Colonic mucosa (tissue), 4 donors: ENCODE measurements around the gene SLC7A1. TPM values are rescaled to one million over a fixed set of nuclear protein-coding genes. Genes with fewer than 3 reads are reported as not detected.

Source experiments
- DNase-seq: peaks from one replicate; pipeline ENCODE4 v3.0.0-alpha.2; 2020
- H3K27ac ChIP-seq: fragments of 200-600 bp; one replicate; pipeline ENCODE4 v1.8.0; 2021
- H3K27me3 ChIP-seq: fragments of 200-600 bp; one replicate; pipeline ENCODE4 v1.8.0; 2021
- H3K36me3 ChIP-seq: fragments of 200-600 bp; one replicate; pipeline ENCODE4 v1.8.0; 2021
- H3K4me1 ChIP-seq: fragments of 200-600 bp; one replicate; pipeline ENCODE4 v1.8.0; 2021; ENCODE audit warnings: mild to moderate bottlenecking
- H3K4me3 ChIP-seq: fragments of 200-600 bp; one replicate; pipeline ENCODE4 v1.8.0; 2021
- H3K9ac ChIP-seq, 2 donors: one replicate each; pipeline ENCODE4 v1.7.0; 2013; ENCODE audit warnings: control low read depth in 2 of 2, low read depth in 2 of 2, low read length in 2 of 2
- H3K9me3 ChIP-seq: fragments of 200-600 bp; one replicate; pipeline ENCODE4 v1.8.0; 2021
- CTCF ChIP-seq: fragments of 200-600 bp; IDR thresholded peaks from one replicate; pipeline ENCODE4 v1.8.0; 2022; ENCODE audit warnings: antibody characterized with exemption, mild to moderate bottlenecking
- intact Hi-C: fragments of 100-400 bp; cut with DNase I; formaldehyde crosslinking; loops from one replicate; pipeline ENCODE4 v1.14.1; 2022
- total RNA-seq, 2 donors: library from RNA; stranded (reverse); fragmentation: NEBNext Ultra II Directional in 1 of 2; extraction: Animal tissue kit (Norgen Biotek cat#: 25700) in 1 of 2; gene quantifications; one replicate each; pipeline ENCODE4 v1.2.1, GENCODE V29; 2021
- donor health status: healthy.
- donor health status: DM: no; HTN: no; CAD: no.
- donor health status: DM: no; HTN: no; CAD: no.

SLC7A1 gene
- total RNA-seq, 2 donors from 2014 or later: 52.4 to 62.8 TPM

GRCh38 chr13:29571876-29572570, 23.5 kb downstream of the SLC7A1 start:
- no peak overlapping the region for H3K4me3 ChIP-seq
- no peak overlapping the region for H3K9ac ChIP-seq
- no peaks in the 10 kb centered on the region for H3K27me3 ChIP-seq
- H3K4me1 ChIP-seq: peaks cover 10% of the 10 kb centered on the region
- intact Hi-C loops: no loop called here
- no peaks in the 10 kb centered on the region for H3K9me3 ChIP-seq
- no peaks in the 10 kb centered on the region for H3K36me3 ChIP-seq
- no peak for TF ChIP-seq CTCF
- DNase-seq: no peak
- no peak overlapping the region for H3K27ac ChIP-seq

GRCh38 chr13:29570051-29570654, 25.3 kb downstream of the SLC7A1 start:
- H3K9me3 ChIP-seq: no peaks in the 10 kb centered on the region
- TF ChIP-seq CTCF: no peak
- H3K27me3 ChIP-seq: no peaks in the 10 kb centered on the region
- no peak overlapping the region for H3K9ac ChIP-seq
- intact Hi-C loops: no loop called here
- no peak overlapping the region for H3K4me3 ChIP-seq
- H3K27ac ChIP-seq: no peak overlapping the region
- peaks cover 10% of the 10 kb centered on the region for H3K4me1 ChIP-seq
- H3K36me3 ChIP-seq: no peaks in the 10 kb centered on the region
- no peak for DNase-seq

- no peaks in the 10 kb centered on the region for H3K36me3 ChIP-seq
- no peak overlapping the region for H3K27ac ChIP-seq
- no peaks in the 10 kb centered on the region for H3K27me3 ChIP-seq
- peaks cover 10% of the 10 kb centered on the region for H3K4me1 ChIP-seq
- intact Hi-C loops: no loop called here
- H3K9ac ChIP-seq: no peak overlapping the region
- no peak for TF ChIP-seq CTCF
- no peaks in the 10 kb centered on the region for H3K9me3 ChIP-seq
- DNase-seq: peak; percentile 44
- no peak overlapping the region for H3K4me3 ChIP-seq
Measured at GRCh38 chr13:29569253-29570050, 26.0 kb downstream of the SLC7A1 start.

GRCh38 chr13:29568731-29569130, 26.8 kb downstream of the SLC7A1 start:
- Histone ChIP-seq H3K4me1 (peaks cover 10% of the 10 kb centered on the region), H3K9me3 (no peaks in the 10 kb centered on the region), H3K27me3 (no peaks in the 10 kb centered on the region), H3K36me3 (no peaks in the 10 kb centered on the region), H3K4me3 (no peak overlapping the region), H3K27ac (no peak overlapping the region), H3K9ac (no peak overlapping the region)
- intact Hi-C loops: no loop called here
- no peak for DNase-seq
- no peak for TF ChIP-seq CTCF

GRCh38 chr13:29567411-29567810, 28.1 kb downstream of the SLC7A1 start:
- TF ChIP-seq CTCF: no peak
- Histone ChIP-seq H3K9ac (no peak overlapping the region), H3K9me3 (no peaks in the 10 kb centered on the region), H3K27me3 (no peaks in the 10 kb centered on the region), H3K36me3 (no peaks in the 10 kb centered on the region), H3K27ac (no peak overlapping the region), H3K4me3 (no peak overlapping the region), H3K4me1 (peaks cover 10% of the 10 kb centered on the region)
- intact Hi-C loops: no loop called here
- DNase-seq: no peak
